Neural progenitor cell (in vitro differentiated cells): ENCODE results near the gene TPCN1.

Experiments used
- CTCF ChIP-seq: fragments of 200-600 bp; sonication (generic); IDR thresholded peaks from 2 replicates; pipeline ENCODE4 v1.5.1; 2017; ENCODE audit warnings: antibody characterized with exemption, mild to moderate bottlenecking
- EZH2 ChIP-seq: fragments of 200-600 bp; sonication (generic); IDR thresholded peaks from 2 replicates; pipeline ENCODE4 v1.6.1; 2017; ENCODE audit warnings: antibody characterized with exemption, mild to moderate bottlenecking, moderate library complexity
- EZH2phosphoT487 ChIP-seq: fragments of 200-600 bp; sonication (generic); IDR thresholded peaks from 2 replicates; pipeline ENCODE4 v1.6.1; 2017; ENCODE audit warnings: antibody characterized with exemption

DNA sequence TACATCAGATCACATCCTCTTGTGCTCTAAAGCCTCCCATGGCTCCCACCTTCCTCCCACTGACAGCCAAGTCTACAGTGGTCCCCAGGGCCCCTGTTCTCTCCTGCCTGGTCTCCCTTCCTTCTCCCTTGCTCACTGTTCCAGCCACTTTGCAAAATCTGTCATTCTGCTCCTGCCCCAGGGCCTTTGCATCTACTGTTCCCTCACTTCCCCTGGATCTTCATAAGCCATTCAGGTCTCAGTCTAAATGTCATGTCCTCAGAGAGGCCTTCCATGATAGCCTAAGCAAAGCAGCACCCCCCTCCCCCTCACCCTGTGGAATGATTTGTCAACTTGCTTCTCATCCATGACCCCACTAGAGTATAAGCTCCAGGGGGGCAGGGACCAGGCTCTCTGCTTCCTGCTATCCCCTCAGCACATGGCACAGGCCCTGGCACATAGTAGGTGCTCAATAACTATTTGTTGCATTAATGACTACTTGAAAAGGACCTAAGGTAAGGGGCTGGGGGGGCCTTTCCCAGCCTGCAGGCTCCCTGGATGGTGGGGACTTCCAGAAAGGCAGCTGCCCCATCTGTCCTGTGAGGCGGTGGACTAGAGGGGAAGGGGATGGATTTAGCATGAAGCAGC lies 108.6 kb downstream of the TPCN1 start:
- TF ChIP-seq EZH2, result no peak
- TF ChIP-seq EZH2phosphoT487, result no peak
- no peak for TF ChIP-seq CTCF
